Measurements from ENCODE around the gene GSK3B. TPM values are rescaled to one million over a fixed set of nuclear protein-coding genes. Genes with fewer than 3 reads are reported as not detected.

GSK3B gene
- total RNA-seq, 1 donor from 2014 or later = 77.5 TPM

DNA sequence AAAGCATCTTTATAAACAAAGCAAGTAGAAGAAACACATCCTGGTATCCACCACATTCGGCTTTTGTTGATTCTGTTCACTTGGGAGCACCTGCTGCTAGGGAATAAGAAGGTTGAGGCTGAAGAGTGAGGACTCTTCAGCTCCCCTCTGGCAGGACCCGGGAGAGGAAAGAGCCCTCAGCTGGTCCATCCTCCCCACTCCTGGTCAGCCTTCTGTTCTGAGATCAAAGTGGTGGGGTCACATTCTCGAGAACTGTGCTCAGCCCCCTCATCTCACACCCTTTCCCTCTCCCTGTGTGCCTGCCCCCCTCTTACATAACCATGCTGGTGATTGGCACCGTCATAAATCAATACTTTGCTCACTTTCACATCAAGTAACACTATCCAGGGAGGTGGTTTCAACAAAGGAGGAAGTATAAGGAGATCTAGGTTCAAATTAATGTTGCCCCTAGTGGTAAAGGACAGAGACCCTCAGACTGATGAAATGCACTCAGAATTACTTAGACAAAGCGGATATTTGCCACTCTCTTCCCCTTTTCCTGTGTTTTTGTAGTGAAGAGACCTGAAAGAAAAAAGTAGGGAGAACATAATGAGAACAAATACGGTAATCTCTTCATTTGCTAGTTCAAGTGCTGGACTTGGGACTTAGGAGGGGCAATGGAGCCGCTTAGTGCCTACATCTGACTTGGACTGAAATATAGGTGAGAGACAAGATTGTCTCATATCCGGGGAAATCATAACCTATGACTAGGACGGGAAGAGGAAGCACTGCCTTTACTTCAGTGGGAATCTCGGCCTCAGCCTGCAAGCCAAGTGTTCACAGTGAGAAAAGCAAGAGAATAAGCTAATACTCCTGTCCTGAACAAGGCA is 312.7 kb downstream of the GSK3B start, which contains the start of gene NR1I2:
Gene NR1I2, plus strand, starts transcription at position 772 of the 869 bp plus-strand sequence.
- DNase-seq (ENCODE audit: low read depth) = no peak

DNA sequence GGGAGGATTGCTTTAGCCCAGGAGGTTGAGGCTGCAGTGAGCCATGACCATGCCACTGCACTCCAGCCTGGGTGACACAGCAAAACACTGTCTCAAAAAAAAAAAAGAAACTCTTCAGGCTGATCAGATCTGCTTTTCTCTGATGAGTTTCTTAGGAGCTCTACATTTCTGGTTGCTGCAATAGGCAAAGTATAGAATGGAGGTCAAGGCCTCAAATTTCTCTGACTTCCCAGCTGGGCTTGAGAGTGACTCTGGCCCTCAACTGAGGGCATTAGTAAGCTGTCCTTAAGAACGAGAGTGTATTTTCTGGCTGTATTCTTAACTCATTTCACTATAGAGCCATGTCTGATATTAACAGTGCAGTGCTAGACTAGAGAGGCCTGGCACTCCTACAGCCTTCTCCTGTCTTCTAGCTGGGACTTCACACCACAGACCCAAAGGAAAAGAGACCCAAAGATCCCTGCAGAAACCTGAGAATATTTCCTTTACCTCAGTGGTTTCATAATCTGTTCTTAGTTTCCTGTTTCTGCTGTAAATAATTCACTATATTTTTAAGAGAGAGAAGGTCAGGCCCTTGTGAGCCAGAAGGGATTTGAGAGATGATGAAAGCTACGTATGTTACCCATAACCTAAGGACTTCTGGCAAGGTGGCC is 314.4 kb downstream of the GSK3B start:
- peak; percentile 1 for DNase-seq (ENCODE audit: low read depth)

- DNase-seq (ENCODE audit: low read depth) = no peak
Observed at GRCh38 chr3:119778811-119779210, 315.4 kb downstream of the GSK3B start.

- DNase-seq (ENCODE audit: low read depth) = no peak
Observed at GRCh38 chr3:119778176-119778575, 316.1 kb downstream of the GSK3B start.

DNA sequence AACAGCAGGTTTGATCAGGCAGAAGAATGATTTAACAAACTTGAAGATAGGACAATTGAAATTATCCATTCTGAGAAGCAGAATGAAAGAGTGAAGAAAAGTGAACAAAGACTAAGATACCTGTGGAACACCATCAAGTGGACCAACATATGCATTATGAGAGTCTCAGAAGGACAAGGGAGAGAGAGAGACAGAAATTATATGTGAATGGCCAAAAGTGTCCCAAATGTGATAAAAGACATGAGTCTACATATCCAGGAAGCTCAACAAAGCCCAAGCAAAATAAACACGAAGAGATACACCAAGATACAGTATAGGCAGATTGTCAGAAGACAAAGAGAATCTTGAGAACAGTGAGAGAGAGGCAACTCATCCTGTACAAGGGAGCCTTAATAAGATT is 317.9 kb downstream of the GSK3B start:
- DNase-seq (ENCODE audit: low read depth) = no peak

DNA sequence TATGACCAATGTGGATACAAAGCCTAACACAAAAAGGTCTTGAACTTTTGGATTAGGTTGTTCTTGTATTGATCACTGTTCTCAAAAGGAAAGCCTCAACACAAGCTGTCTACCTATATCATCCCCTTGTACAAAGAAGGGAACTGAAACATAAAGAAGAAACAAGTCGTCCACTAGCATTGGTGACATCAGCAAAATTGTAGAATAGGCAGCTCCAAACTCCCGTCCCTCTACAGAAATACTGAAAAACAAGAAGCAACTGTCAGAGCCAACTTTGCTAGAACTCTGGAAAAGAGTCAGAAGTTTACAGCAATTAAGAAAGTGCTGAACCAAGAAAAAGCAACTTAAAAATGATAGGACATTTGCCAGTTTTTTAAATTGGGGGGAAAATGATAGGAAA is 319.8 kb downstream of the GSK3B start:
- no peak for DNase-seq (ENCODE audit: low read depth)

Other genes starting within 250 kb of the GSK3B start
- 0.99 and 2.4 TPM in 2 replicates for gene GPR156, start 190.8 kb upstream of the GSK3B start, total RNA-seq